CD8-positive, alpha-beta memory T cell (primary cell): Measurements from ENCODE around the gene TIMM44. TPM values are rescaled to one million over a fixed set of nuclear protein-coding genes. Genes with fewer than 3 reads are reported as not detected.

ENCODE experiments used
- CTCF ChIA-PET: fragments of 350-600 bp; sonication (Branson Sonifier 250); formaldehyde crosslinking; loops from one replicate; lab custom pipeline; 2021; ENCODE audit warnings: antibody characterized with exemption; lab: Charles Lee
- POLR2A ChIA-PET: fragments of 350-600 bp; sonication (Branson Sonifier 250); formaldehyde crosslinking; loops from one replicate; lab custom pipeline; 2021; ENCODE audit warnings: antibody characterized with exemption; lab: Charles Lee
- DNase-seq, 5 donors: peaks; one replicate each; pipeline versions ENCODE4 v3.0.0 to v3.0.0-alpha.2; 2020 to 2022; ENCODE audit warnings: mixed read lengths in 1 of 5
- H3K27ac ChIP-seq: one replicate; pipeline ENCODE4 v1.7.0; 2013; ENCODE audit warnings: low read depth, mild to moderate bottlenecking, low read length, moderate library complexity
- H3K27me3 ChIP-seq: 2 replicates; pipeline ENCODE4 v1.7.0; 2013; ENCODE audit warnings: low read length, mild to moderate bottlenecking; ENCODE audit not compliant: insufficient read depth, poor library complexity, severe bottlenecking
- H3K36me3 ChIP-seq: 2 replicates; pipeline ENCODE4 v1.7.0; 2013; ENCODE audit warnings: mild to moderate bottlenecking, low read length, moderate library complexity; ENCODE audit not compliant: insufficient read depth
- H3K4me1 ChIP-seq: 2 replicates; pipeline ENCODE4 v1.7.0; 2013; ENCODE audit warnings: mild to moderate bottlenecking, low read length, moderate library complexity; ENCODE audit not compliant: insufficient read depth
- H3K4me3 ChIP-seq: 2 replicates; pipeline ENCODE4 v1.7.0; 2013; ENCODE audit warnings: mild to moderate bottlenecking, low read length
- H3K9me3 ChIP-seq: 2 replicates; pipeline ENCODE4 v1.7.0; 2013; ENCODE audit warnings: mild to moderate bottlenecking, low read length
- H3K27ac Mint-ChIP-seq, 8 donors: one replicate each; pipeline ENCODE4 v1.8.0; 2020 to 2021; ENCODE audit warnings: mixed read lengths in 8 of 8, mild to moderate bottlenecking in 6 of 8, inconsistent platforms in 3 of 8, moderate library complexity in 3 of 8
- H3K27me3 Mint-ChIP-seq, 2 donors: one replicate each; pipeline ENCODE4 v1.8.0; 2020 to 2021; ENCODE audit warnings: mixed read lengths in 2 of 2, mild to moderate bottlenecking in 1 of 2, moderate library complexity in 1 of 2
- H3K36me3 Mint-ChIP-seq, 3 donors: one replicate each; pipeline ENCODE4 v1.8.0; 2020 to 2021; ENCODE audit warnings: mixed read lengths in 3 of 3, inconsistent platforms in 1 of 3, mild to moderate bottlenecking in 1 of 3
- H3K4me1 Mint-ChIP-seq, 3 donors: one replicate each; pipeline ENCODE4 v1.8.0; 2020 to 2021; ENCODE audit warnings: mixed read lengths in 3 of 3, inconsistent platforms in 1 of 3, mild to moderate bottlenecking in 1 of 3
- H3K4me3 Mint-ChIP-seq, 7 donors: one replicate each; pipeline ENCODE4 v1.8.0; 2020 to 2021; ENCODE audit warnings: mixed read lengths in 7 of 7, mild to moderate bottlenecking in 6 of 7, moderate library complexity in 4 of 7, inconsistent platforms in 2 of 7
- H3K9me3 Mint-ChIP-seq, 5 donors: one replicate each; pipeline ENCODE4 v1.8.0; 2020 to 2022; ENCODE audit warnings: mixed read lengths in 5 of 5, mild to moderate bottlenecking in 3 of 5, moderate library complexity in 2 of 5, inconsistent platforms in 1 of 5
- polyA plus RNA-seq: library from polyadenylated mRNA; unstranded; fragments of 300-500 nt; fragmentation: Illumina TruSeq; gene quantifications from one replicate; pipeline ENCODE4 v1.2.3, GENCODE V29; 2021
- total RNA-seq, 2 experiments: library from RNA; stranded (reverse); gene quantifications; one replicate each; pipeline ENCODE4 v1.2.3, GENCODE V29; 2021

The TIMM44 gene
- total and polyA plus RNA-seq, 3 experiments from 2014 or later = 16.9 to 107 (median 105) TPM

- no peak overlapping the region for H3K4me3 Mint-ChIP-seq
Measured at GRCh38 chr19:7971553-7972520, 28.4 kb upstream of the TIMM44 start.

GRCh38 chr19:7970716-7971448, 27.4 kb upstream of the TIMM44 start:
- Mint-ChIP-seq H3K36me3 (peaks cover 0 to 74% (median 6%) of the 10 kb centered on the region in 3 donors), H3K9me3 (no peaks in the 10 kb centered on the region), H3K4me1 (no peaks in the 10 kb centered on the region), H3K27me3 (peaks cover 0 to 1% of the 10 kb centered on the region in 2 donors), H3K4me3 (no peak overlapping the region), H3K27ac (peak overlapping the region in 1 of 8 donors; percentile 89)
- no peaks in the 10 kb centered on the region for H3K4me1 ChIP-seq
- POLR2A ChIA-PET = no interaction called here
- H3K36me3 ChIP-seq = peaks cover 8% of the 10 kb centered on the region
- no peaks in the 10 kb centered on the region for H3K27me3 ChIP-seq
- no peak overlapping the region for H3K27ac ChIP-seq
- DNase-seq = peak in 1 of 5 donors; percentile 15
- CTCF ChIA-PET = interaction anchor here (0.9 kb wide), 1 partner anchor 26 kb away, joined by 4 read pairs; no protein-coding TSS in a partner anchor
- H3K4me3 ChIP-seq = no peak overlapping the region
- no peaks in the 10 kb centered on the region for H3K9me3 ChIP-seq

More at GRCh38 chr19:7971553-7972520, 28.4 kb upstream of the TIMM44 start:
- no peak for DNase-seq
- no peak overlapping the region for H3K27ac ChIP-seq
- Mint-ChIP-seq H3K36me3 (peaks cover 0 to 70% (median 3%) of the 10 kb centered on the region in 3 donors), H3K27me3 (no peaks in the 10 kb centered on the region), H3K27ac (peak overlapping the region in 1 of 8 donors; percentile 5), H3K4me1 (no peaks in the 10 kb centered on the region), H3K9me3 (no peaks in the 10 kb centered on the region)
- no peak overlapping the region for H3K4me3 ChIP-seq
- ChIA-PET CTCF (no interaction called here), POLR2A (no interaction called here)
- H3K9me3 ChIP-seq = no peaks in the 10 kb centered on the region
- H3K4me1 ChIP-seq = no peaks in the 10 kb centered on the region
- peaks cover 8% of the 10 kb centered on the region for H3K36me3 ChIP-seq
- no peaks in the 10 kb centered on the region for H3K27me3 ChIP-seq

- no peak for DNase-seq
- Histone ChIP-seq H3K27ac (no peak overlapping the region), H3K36me3 (peaks cover 8% of the 10 kb centered on the region), H3K27me3 (no peaks in the 10 kb centered on the region), H3K4me1 (no peaks in the 10 kb centered on the region), H3K9me3 (no peaks in the 10 kb centered on the region), H3K4me3 (no peak overlapping the region)
- CTCF ChIA-PET = no interaction called here
- H3K27me3 Mint-ChIP-seq = peaks cover 0 to 1% of the 10 kb centered on the region in 2 donors
- POLR2A ChIA-PET = no interaction called here
- no peaks in the 10 kb centered on the region for H3K9me3 Mint-ChIP-seq
- H3K36me3 Mint-ChIP-seq = peaks cover 0 to 77% (median 6%) of the 10 kb centered on the region in 3 donors
- H3K27ac Mint-ChIP-seq = peak overlapping the region in 1 of 8 donors; percentile 72
- no peak overlapping the region for H3K4me3 Mint-ChIP-seq
- H3K4me1 Mint-ChIP-seq = no peaks in the 10 kb centered on the region
Measured at GRCh38 chr19:7969555-7969939, 26.1 kb upstream of the TIMM44 start.

GRCh38 chr19:7968796-7969554, 25.5 kb upstream of the TIMM44 start:
- H3K4me3 ChIP-seq = no peak overlapping the region
- Mint-ChIP-seq H3K9me3 (no peaks in the 10 kb centered on the region), H3K36me3 (peaks cover 0 to 75% (median 6%) of the 10 kb centered on the region in 3 donors), H3K4me1 (no peaks in the 10 kb centered on the region), H3K4me3 (no peak overlapping the region), H3K27ac (peak overlapping the region in 2 of 8 donors; percentile 21 to 79), H3K27me3 (peaks cover 0 to 1% of the 10 kb centered on the region in 2 donors)
- H3K4me1 ChIP-seq = no peaks in the 10 kb centered on the region
- ChIA-PET CTCF (interaction anchor here (1.5 kb wide), 1 partner anchor 20 kb away, joined by 3 read pairs; no protein-coding TSS in a partner anchor), POLR2A (no interaction called here)
- no peaks in the 10 kb centered on the region for H3K9me3 ChIP-seq
- no peak for DNase-seq
- H3K27me3 ChIP-seq = no peaks in the 10 kb centered on the region
- H3K27ac ChIP-seq = no peak overlapping the region
- peaks cover 6% of the 10 kb centered on the region for H3K36me3 ChIP-seq

- H3K27me3 Mint-ChIP-seq = peaks cover 0 to 1% of the 10 kb centered on the region in 2 donors
- H3K4me1 Mint-ChIP-seq = no peaks in the 10 kb centered on the region
- Histone ChIP-seq H3K36me3 (peaks cover 5% of the 10 kb centered on the region), H3K27me3 (no peaks in the 10 kb centered on the region), H3K27ac (no peak overlapping the region), H3K9me3 (no peaks in the 10 kb centered on the region), H3K4me1 (no peaks in the 10 kb centered on the region), H3K4me3 (no peak overlapping the region)
- H3K9me3 Mint-ChIP-seq = no peaks in the 10 kb centered on the region
- no peak for DNase-seq
- H3K27ac Mint-ChIP-seq = peak overlapping the region in 2 of 8 donors; percentile 78 to 79
- no peak overlapping the region for H3K4me3 Mint-ChIP-seq
- peaks cover 0 to 76% (median 6%) of the 10 kb centered on the region in 3 donors for H3K36me3 Mint-ChIP-seq
- CTCF ChIA-PET = interaction anchor here (1.5 kb wide), 1 partner anchor 21 kb away, joined by 3 read pairs; no protein-coding TSS in a partner anchor
- POLR2A ChIA-PET = no interaction called here
Measured at GRCh38 chr19:7968008-7968795, 24.7 kb upstream of the TIMM44 start.

- Histone ChIP-seq H3K27ac (no peak overlapping the region), H3K4me1 (no peaks in the 10 kb centered on the region), H3K36me3 (peaks cover 5% of the 10 kb centered on the region), H3K27me3 (no peaks in the 10 kb centered on the region), H3K4me3 (no peak overlapping the region), H3K9me3 (no peaks in the 10 kb centered on the region)
- Mint-ChIP-seq H3K4me1 (no peaks in the 10 kb centered on the region), H3K9me3 (no peaks in the 10 kb centered on the region), H3K27ac (peak overlapping the region in 3 of 8 donors; percentile 43 to 54 (median 47)), H3K36me3 (peaks cover 4 to 78% (median 7%) of the 10 kb centered on the region in 3 donors), H3K27me3 (peaks cover 0 to 1% of the 10 kb centered on the region in 2 donors), H3K4me3 (no peak overlapping the region)
- CTCF ChIA-PET = no interaction called here
- no peak for DNase-seq
- POLR2A ChIA-PET = no interaction called here
Measured at GRCh38 chr19:7965921-7966665, 22.6 kb upstream of the TIMM44 start.
